B cell (primary cell): ENCODE results near the gene CCM2. TPM values are rescaled to one million over a fixed set of nuclear protein-coding genes. Genes with fewer than 3 reads are reported as not detected.

ENCODE experiments used
- ATAC-seq: fragments of 200-7000 bp; cut with Tn5 transposase; one replicate; pipeline ENCODE4 v1.10.0; 2021; ENCODE audit warnings: low read depth, mild to moderate bottlenecking, moderate number of reproducible peaks, moderate library complexity
- CTCF ChIA-PET: fragments of 350-600 bp; sonication (Branson Sonifier 250); formaldehyde crosslinking; loops from one replicate; lab custom pipeline; 2021; ENCODE audit warnings: antibody characterized with exemption, inconsistent platforms; lab: Charles Lee
- POLR2A ChIA-PET: fragments of 350-600 bp; sonication (Branson Sonifier 250); formaldehyde crosslinking; loops from one replicate; lab custom pipeline; 2021; ENCODE audit warnings: antibody characterized with exemption; lab: Charles Lee
- DNase-seq: peaks from one replicate; pipeline ENCODE4 v3.0.0; 2013
- H2AFZ ChIP-seq: 2 replicates; pipeline ENCODE4 v1.6.1; 2012; ENCODE audit warnings: mild to moderate bottlenecking, low read depth, low read length; ENCODE audit not compliant: insufficient read depth, poor library complexity, severe bottlenecking
- H3K27ac ChIP-seq, 2 donors: 1 replicate in 1 of 2; 2 replicates in 1 of 2; pipeline ENCODE4 v1.5.1; 2012 to 2013; ENCODE audit warnings: low read length in 2 of 2, mild to moderate bottlenecking in 2 of 2, moderate library complexity in 1 of 2
- H3K27me3 ChIP-seq, 4 experiments: fragments of 200-600 bp in 1 of 4; sonication (generic) in 1 of 4; replicated peaks in 1 of 4; 1 replicate in 2 of 4; 2 replicates in 2 of 4; pipeline versions ENCODE4 v1.6.1 to v1.7.0; 2013 to 2016; ENCODE audit warnings: low read length in 3 of 4, mild to moderate bottlenecking in 2 of 4, mixed read lengths in 1 of 4, moderate library complexity in 1 of 4; ENCODE audit not compliant: insufficient read depth in 4 of 4, control insufficient read depth in 3 of 4; ENCODE audit errors: control extremely low read depth in 1 of 4
- H3K36me3 ChIP-seq, 2 experiments: replicated peaks in 1 of 2; 1 replicate in 1 of 2; 2 replicates in 1 of 2; pipeline versions ENCODE4 v1.6.1 to v1.7.1; 2013; ENCODE audit warnings: low read length in 1 of 2; ENCODE audit not compliant: insufficient read depth in 2 of 2, control insufficient read depth in 1 of 2; ENCODE audit errors: control extremely low read depth in 1 of 2, extremely low read depth in 1 of 2
- H3K4me1 ChIP-seq, 2 donors: fragments of 200-600 bp in 1 of 2; sonication (generic) in 1 of 2; 1 replicate in 1 of 2; 2 replicates in 1 of 2; pipeline versions ENCODE4 v1.5.1 to v1.6.1; 2013 to 2017; ENCODE audit warnings: low read length in 2 of 2; ENCODE audit not compliant: control insufficient read depth in 2 of 2, insufficient read depth in 2 of 2
- H3K4me2 ChIP-seq: replicated peaks from 2 replicates; pipeline ENCODE3; 2012; ENCODE audit warnings: mild to moderate bottlenecking, low read depth, low read length; ENCODE audit not compliant: poor library complexity, severe bottlenecking
- H3K4me3 ChIP-seq, 5 experiments: fragments of 200-600 bp in 1 of 5; sonication (generic) in 1 of 5; 1 replicate in 3 of 5; 2 replicates in 2 of 5; pipeline versions ENCODE4 v1.5.1 to v1.7.0; 2011 to 2016; ENCODE audit warnings: low read length in 4 of 5, mild to moderate bottlenecking in 4 of 5, low read depth in 2 of 5, control low read depth in 1 of 5, moderate library complexity in 1 of 5; ENCODE audit not compliant: insufficient read depth in 1 of 5; ENCODE audit errors: control extremely low read depth in 1 of 5, extremely low read depth in 1 of 5
- H3K79me2 ChIP-seq: fragments of 200-600 bp; sonication (generic); one replicate; pipeline ENCODE4 v1.6.0; 2016; ENCODE audit warnings: low read length; ENCODE audit not compliant: control insufficient read depth, insufficient read depth
- H3K9ac ChIP-seq: fragments of 200-600 bp; sonication (generic); 2 replicates; pipeline ENCODE4 v1.6.1; 2017; ENCODE audit warnings: mild to moderate bottlenecking, low read length, moderate library complexity
- H3K9me3 ChIP-seq, 3 donors: one replicate each; pipeline versions ENCODE4 v1.6.1 to v1.7.1; 2013; ENCODE audit warnings: low read length in 2 of 3; ENCODE audit not compliant: control insufficient read depth in 2 of 3, insufficient read depth in 1 of 3; ENCODE audit errors: control extremely low read depth in 1 of 3
- H4K20me1 ChIP-seq: 2 replicates; pipeline ENCODE4 v1.6.0; 2012; ENCODE audit warnings: mild to moderate bottlenecking, low read length; ENCODE audit not compliant: insufficient read depth, control insufficient read depth, poor library complexity, severe bottlenecking
- H3K27ac Mint-ChIP-seq: one replicate; pipeline ENCODE4 v1.8.0; 2021; ENCODE audit warnings: mixed read lengths
- H3K27me3 Mint-ChIP-seq: one replicate; pipeline ENCODE4 v1.8.0; 2021; ENCODE audit warnings: mixed read lengths
- H3K4me1 Mint-ChIP-seq: one replicate; pipeline ENCODE4 v1.8.0; 2021; ENCODE audit warnings: mixed read lengths
- H3K4me3 Mint-ChIP-seq: one replicate; pipeline ENCODE4 v1.8.0; 2021; ENCODE audit warnings: mixed read lengths
- H3K9me3 Mint-ChIP-seq: one replicate; pipeline ENCODE4 v1.8.0; 2022; ENCODE audit warnings: mixed read lengths; ENCODE audit not compliant: insufficient read depth
- CTCF ChIP-seq: fragments of 200-600 bp; IDR thresholded peaks from one replicate; pipeline ENCODE4 v1.8.0; 2022; ENCODE audit warnings: antibody characterized with exemption, mild to moderate bottlenecking
- EZH2 ChIP-seq: IDR thresholded peaks from 2 replicates; pipeline ENCODE4 v1.6.1; 2012; ENCODE audit warnings: borderline replicate concordance, low read depth, mild to moderate bottlenecking, moderate library complexity, low read length; ENCODE audit not compliant: insufficient read depth, poor library complexity, severe bottlenecking
- WGBS: methylation state at CpG from one replicate; pipeline ENCODE4 v1.1.5; 2013; ENCODE audit warnings: missing lambda C conversion rate; ENCODE audit not compliant: insufficient coverage; 5-methylcytosine and 5-hydroxymethylcytosine counted together
- intact Hi-C: fragments of 100-400 bp; cut with micrococcal nuclease; formaldehyde crosslinking; loops from one replicate; pipeline ENCODE4 v1.10.0; 2022
- polyA plus RNA-seq: library from polyadenylated mRNA; depleted of rRNA; stranded (reverse); fragments of >200 nt; gene quantifications from 2 replicates; pipeline ENCODE4 v1.2.3, GENCODE V29; 2012
- total RNA-seq, 2 donors: library from RNA; stranded (reverse); fragments of 120-200 nt in 1 of 2; gene quantifications; 1 replicate in 1 of 2; 2 replicates in 1 of 2; pipeline versions ENCODE4 v1.2.3 to v1.2.4, GENCODE V29; 2013 to 2022

The CCM2 gene
- total and polyA plus RNA-seq, 2 donors (not counting 1 experiment from before 2014, with no cell fraction given), result 150 to 201 TPM

GRCh38 chr7:44977304-44977958, 22.6 kb upstream of the CCM2 start:
- Histone ChIP-seq H3K9ac (peak overlapping the region; percentile 91), H3K4me2 (peak overlapping the region; percentile 93), H3K27me3 (no peaks in the 10 kb centered on the region), H3K27ac (peak overlapping the region; percentile 90 to 93), H3K4me1 (peaks cover 39 to 70% of the 10 kb centered on the region in 2 donors), H3K9me3 (no peaks in the 10 kb centered on the region), H3K79me2 (peaks cover 52% of the 10 kb centered on the region), H3K4me3 (peak overlapping the region; percentile 80 to 91 (median 89)), H3K36me3 (peaks cover 0 to 57% of the 10 kb centered on the region in 2 experiments), H4K20me1 (peaks cover 44% of the 10 kb centered on the region), H2AFZ (peak overlapping the region; percentile 5)
- Mint-ChIP-seq H3K27ac (peak overlapping the region; percentile 98), H3K4me3 (peak overlapping the region; percentile 97), H3K9me3 (no peaks in the 10 kb centered on the region), H3K4me1 (peaks cover 65% of the 10 kb centered on the region), H3K27me3 (no peaks in the 10 kb centered on the region)
- DNase-seq (peak; percentile 61), ATAC-seq (peak; percentile 19)
- ChIA-PET POLR2A (interaction anchor here (0.7 to 3.1 kb wide), 6 partner anchors 9 to 86 kb away, joined by 3 to 22 read pairs (median 5); partner anchors contain the start of gene CCM2), CTCF (interaction anchor here (0.5 to 7.5 kb wide), 7 partner anchors 8 to 780 kb away, joined by 3 to 125 read pairs (median 3); no protein-coding TSS in a partner anchor)
- intact Hi-C loops, result no loop called here
- WGBS, result 3% methylated on average over 3 of the region's 8 CpGs
- TF ChIP-seq EZH2, result no peak
- TF ChIP-seq CTCF, result no peak

- DNase-seq, result no peak
- Mint-ChIP-seq H3K4me3 (peak overlapping the region; percentile 97), H3K27ac (peak overlapping the region; percentile 98), H3K9me3 (no peaks in the 10 kb centered on the region), H3K27me3 (no peaks in the 10 kb centered on the region), H3K4me1 (peaks cover 69% of the 10 kb centered on the region)
- intact Hi-C loops, result loop anchor here (1.0 to 2.0 kb wide), 3 partner anchors 8 to 181 kb away; partner anchors contain the start of genes PPIA and PURB
- peak overlapping the region; percentile 80 to 91 (median 89) for H3K4me3 ChIP-seq
- WGBS, result 1% methylated on average over 6 of the region's 6 CpGs
- no peak for TF ChIP-seq CTCF
- TF ChIP-seq EZH2, result no peak
- peak overlapping the region; percentile 93 for H3K4me2 ChIP-seq
- ChIA-PET CTCF (interaction anchor here (0.5 to 2.4 kb wide), 7 partner anchors 8 to 780 kb away, joined by 3 to 9 read pairs (median 3); no protein-coding TSS in a partner anchor), POLR2A (interaction anchor here (0.8 to 3.1 kb wide), 4 partner anchors 13 to 85 kb away, joined by 3 to 22 read pairs (median 12); partner anchors contain the start of gene CCM2)
- H3K9me3 ChIP-seq, result no peaks in the 10 kb centered on the region
- no peak for ATAC-seq
- H3K79me2 ChIP-seq, result peaks cover 52% of the 10 kb centered on the region
- no peaks in the 10 kb centered on the region for H3K27me3 ChIP-seq
- peak overlapping the region; percentile 90 to 93 for H3K27ac ChIP-seq
- no peak overlapping the region for H2AFZ ChIP-seq
- H4K20me1 ChIP-seq, result peaks cover 39% of the 10 kb centered on the region
- peak overlapping the region; percentile 91 for H3K9ac ChIP-seq
- H3K36me3 ChIP-seq, result peaks cover 0 to 57% of the 10 kb centered on the region in 2 experiments
- peaks cover 39 to 70% of the 10 kb centered on the region in 2 donors for H3K4me1 ChIP-seq
Measured at GRCh38 chr7:44977959-44978335, 22.1 kb upstream of the CCM2 start.
